H9 (cell line): ENCODE measurements around the gene MMEL1. TPM values are rescaled to one million over a fixed set of nuclear protein-coding genes. Genes with fewer than 3 reads are reported as not detected.

ENCODE experiments used
- DNase-seq: peaks from one replicate; pipeline ENCODE4 v3.0.0-alpha.2; 2017
- H2AFZ ChIP-seq: one replicate; pipeline ENCODE4 v1.6.1; 2013; ENCODE audit warnings: mild to moderate bottlenecking, low read length, control low read depth, moderate library complexity
- H2AK5ac ChIP-seq: 2 replicates; pipeline ENCODE4 v1.6.1; 2013; ENCODE audit warnings: low read length, control low read depth, mixed read lengths; ENCODE audit not compliant: insufficient read length
- H2BK120ac ChIP-seq: one replicate; pipeline ENCODE4 v1.6.1; 2013; ENCODE audit warnings: low read depth, mild to moderate bottlenecking, low read length, control low read depth, inconsistent platforms; ENCODE audit not compliant: poor library complexity, severe bottlenecking
- H2BK12ac ChIP-seq: 2 replicates; pipeline ENCODE4 v1.6.1; 2013; ENCODE audit warnings: low read length, control low read depth, mixed read lengths, low read depth; ENCODE audit not compliant: insufficient read length
- H2BK15ac ChIP-seq: 2 replicates; pipeline ENCODE4 v1.6.1; 2013; ENCODE audit warnings: low read depth, low read length, control low read depth
- H2BK20ac ChIP-seq: one replicate; pipeline ENCODE4 v1.6.1; 2013; ENCODE audit warnings: low read depth, mild to moderate bottlenecking, low read length, control low read depth, inconsistent platforms; ENCODE audit not compliant: poor library complexity, severe bottlenecking
- H2BK5ac ChIP-seq: 2 replicates; pipeline ENCODE4 v1.6.1; 2013; ENCODE audit warnings: low read length, control low read depth, mixed read lengths; ENCODE audit not compliant: insufficient read length
- H3K14ac ChIP-seq: 2 replicates; pipeline ENCODE4 v1.6.1; 2013; ENCODE audit warnings: low read length, control low read depth; ENCODE audit not compliant: insufficient read depth
- H3K18ac ChIP-seq: 2 replicates; pipeline ENCODE4 v1.6.1; 2013; ENCODE audit warnings: low read depth, mild to moderate bottlenecking, mixed read lengths, low read length, control low read depth; ENCODE audit not compliant: insufficient read length
- H3K23ac ChIP-seq: 2 replicates; pipeline ENCODE4 v1.6.1; 2013; ENCODE audit warnings: low read length, control low read depth, mixed read lengths, low read depth; ENCODE audit not compliant: insufficient read length
- H3K23me2 ChIP-seq: 2 replicates; pipeline ENCODE4 v1.6.1; 2013; ENCODE audit warnings: low read depth, mild to moderate bottlenecking, mixed read lengths, low read length, control low read depth; ENCODE audit not compliant: insufficient read length, poor library complexity, severe bottlenecking
- H3K27ac ChIP-seq: 2 replicates; pipeline ENCODE4 v1.5.1; 2013; ENCODE audit warnings: low read length, control low read depth, mixed read lengths, low read depth; ENCODE audit not compliant: insufficient read length
- H3K27me3 ChIP-seq: 2 replicates; pipeline ENCODE4 v1.6.1; 2013; ENCODE audit warnings: low read length, control low read depth, inconsistent platforms; ENCODE audit not compliant: insufficient read depth
- H3K4ac ChIP-seq: 2 replicates; pipeline ENCODE4 v1.6.1; 2013; ENCODE audit warnings: low read depth, mild to moderate bottlenecking, control low read depth, inconsistent platforms, low read length, moderate library complexity
- H3K4me1 ChIP-seq: 2 replicates; pipeline ENCODE4 v1.6.1; 2013; ENCODE audit warnings: low read length, control low read depth, inconsistent platforms; ENCODE audit not compliant: insufficient read depth
- H3K4me2 ChIP-seq: 2 replicates; pipeline ENCODE4 v1.6.1; 2013; ENCODE audit warnings: low read length, control low read depth, mixed read lengths; ENCODE audit not compliant: insufficient read length, insufficient read depth
- H3K56ac ChIP-seq: 2 replicates; pipeline ENCODE4 v1.6.1; 2013; ENCODE audit warnings: low read depth, mild to moderate bottlenecking, mixed read lengths, low read length, control low read depth; ENCODE audit not compliant: insufficient read length
- H3K79me1 ChIP-seq: 2 replicates; pipeline ENCODE4 v1.6.1; 2013; ENCODE audit warnings: low read depth, mild to moderate bottlenecking, moderate library complexity, low read length, control low read depth, inconsistent platforms; ENCODE audit not compliant: insufficient read depth, poor library complexity, severe bottlenecking
- H3K79me2 ChIP-seq: 2 replicates; pipeline ENCODE4 v1.6.1; 2013; ENCODE audit warnings: low read length, control low read depth, inconsistent platforms; ENCODE audit not compliant: insufficient read depth
- H3K9ac ChIP-seq: 2 replicates; pipeline ENCODE4 v1.6.1; 2013; ENCODE audit warnings: low read length, control low read depth, mixed read lengths; ENCODE audit not compliant: insufficient read length; ENCODE audit errors: extremely low read depth
- H3K9me3 ChIP-seq: one replicate; pipeline ENCODE4 v1.6.1; 2013; ENCODE audit warnings: low read depth, low read length, inconsistent platforms; ENCODE audit not compliant: control insufficient read depth
- H3T11ph ChIP-seq: one replicate; pipeline ENCODE4 v1.6.1; 2013; ENCODE audit warnings: mild to moderate bottlenecking, low read length, control low read depth, inconsistent platforms
- H4K20me1 ChIP-seq: one replicate; pipeline ENCODE4 v1.6.1; 2013; ENCODE audit not compliant: control insufficient read depth, insufficient read length, insufficient read depth
- H4K5ac ChIP-seq: 2 replicates; pipeline ENCODE4 v1.6.1; 2013; ENCODE audit warnings: low read depth, mild to moderate bottlenecking, mixed read lengths, low read length, control low read depth; ENCODE audit not compliant: insufficient read length
- H4K8ac ChIP-seq: replicated peaks from 2 replicates; pipeline ENCODE4 v1.6.1; 2013; ENCODE audit warnings: low read length, control low read depth, mixed read lengths, low read depth; ENCODE audit not compliant: insufficient read length
- H4K91ac ChIP-seq: 2 replicates; pipeline ENCODE4 v1.6.1; 2013; ENCODE audit warnings: low read depth, mild to moderate bottlenecking, moderate library complexity, mixed read lengths, low read length, control low read depth; ENCODE audit not compliant: insufficient read length
- H3K27ac Mint-ChIP-seq, 3 experiments: 2 replicates in 2 of 3; 3 replicates in 1 of 3; pipeline ENCODE4 v1.8.0; 2020 to 2021; ENCODE audit warnings: mixed read lengths in 3 of 3, mild to moderate bottlenecking in 1 of 3, moderate library complexity in 1 of 3
- H3K27me3 Mint-ChIP-seq: 2 replicates; pipeline ENCODE4 v1.8.0; 2021; ENCODE audit warnings: low read depth, mild to moderate bottlenecking, moderate library complexity, mixed read lengths
- H3K36me3 Mint-ChIP-seq, 3 experiments: 2 replicates in 2 of 3; 3 replicates in 1 of 3; pipeline ENCODE4 v1.8.0; 2020 to 2021; ENCODE audit warnings: low read depth in 3 of 3, mixed read lengths in 3 of 3; ENCODE audit not compliant: insufficient read depth in 1 of 3
- H3K4me1 Mint-ChIP-seq, 2 experiments: 2 replicates each; pipeline ENCODE4 v1.8.0; 2020; ENCODE audit warnings: mixed read lengths in 2 of 2
- H3K4me3 Mint-ChIP-seq, 2 experiments: 2 replicates in 1 of 2; 3 replicates in 1 of 2; pipeline ENCODE4 v1.8.0; 2020 to 2021; ENCODE audit warnings: mild to moderate bottlenecking in 2 of 2, mixed read lengths in 2 of 2, moderate library complexity in 1 of 2
- H3K9me3 Mint-ChIP-seq, 2 experiments: 2 replicates in 1 of 2; 3 replicates in 1 of 2; pipeline ENCODE4 v1.8.0; 2020; ENCODE audit warnings: mild to moderate bottlenecking in 2 of 2, mixed read lengths in 2 of 2, moderate library complexity in 1 of 2
- CTCF ChIP-seq: fragments of 200-600 bp; sonication (generic); conservative IDR thresholded peaks from 3 replicates; pipeline ENCODE4 v1.8.0; 2021; ENCODE audit warnings: antibody characterized with exemption, mild to moderate bottlenecking
- WGBS: extraction: QIAGEN DNeasy Blood & Tissue Kit; methylation state at CpG from one replicate; pipeline ENCODE4 v1.1.7; 2013; ENCODE audit warnings: missing lambda C conversion rate, low lambda C conversion rate, mixed read lengths; ENCODE audit not compliant: insufficient read length; ENCODE audit errors: extremely low coverage; 5-methylcytosine and 5-hydroxymethylcytosine counted together
- total RNA-seq: library from RNA; stranded (reverse); gene quantifications from 2 replicates; pipeline ENCODE4 v1.2.1, GENCODE V29; 2021

Gene MMEL1
- total RNA-seq, 1 experiment from 2014 or later, result 0.42 TPM

- no peak overlapping the region for H2AFZ ChIP-seq
- H3K23me2 ChIP-seq, result no peaks in the 10 kb centered on the region
- H3K27ac ChIP-seq, result no peak overlapping the region
- H3K4ac ChIP-seq, result no peak overlapping the region
- no peak for TF ChIP-seq CTCF
- H3K4me2 ChIP-seq, result no peak overlapping the region
- H4K5ac ChIP-seq, result no peak overlapping the region
- no peak overlapping the region for H3K56ac ChIP-seq
- H2BK120ac ChIP-seq, result no peak overlapping the region
- H2BK5ac ChIP-seq, result no peak overlapping the region
- no peak overlapping the region for H3K14ac ChIP-seq
- no peak overlapping the region for H4K8ac ChIP-seq
- peaks cover 9 to 11% of the 10 kb centered on the region in 2 experiments for H3K4me1 Mint-ChIP-seq
- no peaks in the 10 kb centered on the region for H3K27me3 ChIP-seq
- no peak overlapping the region for H3K23ac ChIP-seq
- H3K9me3 ChIP-seq, result no peaks in the 10 kb centered on the region
- no peak overlapping the region for H2BK20ac ChIP-seq
- no peak overlapping the region for H2BK15ac ChIP-seq
- H3K9me3 Mint-ChIP-seq, result no peaks in the 10 kb centered on the region; a peak in 1 of 5 replicates
- no peak overlapping the region for H3T11ph ChIP-seq
- H3K27ac Mint-ChIP-seq, result no peak overlapping the region; a peak in 1 of 7 replicates
- H3K4me1 ChIP-seq, result no peaks in the 10 kb centered on the region
- WGBS, result no CpG with 5 or more reads among the region's 35 CpGs
- H3K9ac ChIP-seq, result no peak overlapping the region
- H3K4me3 Mint-ChIP-seq, result no peak overlapping the region
- no peaks in the 10 kb centered on the region for H3K79me1 ChIP-seq
- no peak overlapping the region for H4K91ac ChIP-seq
- H3K79me2 ChIP-seq, result no peaks in the 10 kb centered on the region
- no peaks in the 10 kb centered on the region for H4K20me1 ChIP-seq
- no peak overlapping the region for H2AK5ac ChIP-seq
- peaks cover 2% of the 10 kb centered on the region; the same call in 1 of the 2 replicates for H3K27me3 Mint-ChIP-seq
- no peak for DNase-seq
- no peak overlapping the region for H3K18ac ChIP-seq
- no peaks in the 10 kb centered on the region for H3K36me3 Mint-ChIP-seq
- H2BK12ac ChIP-seq, result no peak overlapping the region
These were observed 73.1 kb downstream of the MMEL1 start for GRCh38 chr1:2559509-2560298.
